Activated CD8-positive, alpha-beta memory T cell treated with anti-CD3 and anti-CD28 coated beads for 24 hours (primary cell): ENCODE results near the gene ZNF260.
A peak's percentile ranks its signal among the peaks of the same experiment; 100 is the strongest.
"Not testable (repeated sequence)": the region's sequence is repeated elsewhere in the genome, so short reads cannot be mapped to it uniquely, and the experiment has no call there.

Experiments
- DNase-seq: peaks from one replicate; pipeline ENCODE4 v3.0.0-alpha.2; 2020

ZNF260 gene

GRCh38 chr19:36528194-36528920 is at the start of gene ZNF260:
TSS of gene ZNF260 (minus strand) at chr19:36528271. CDS start at chr19:36515238, 13,033 bp downstream.
- DNase-seq = peak; percentile 97

- no peak for DNase-seq
Measured at GRCh38 chr19:36577271-36577996, 49.4 kb upstream of the ZNF260 start.

- DNase-seq = no peak
Measured at GRCh38 chr19:36574741-36575140, 46.7 kb upstream of the ZNF260 start.

GRCh38 chr19:36573895-36574720 is 46.0 kb upstream of the ZNF260 start:
- no peak for DNase-seq

- peak; percentile 93 for DNase-seq
Measured at GRCh38 chr19:36573020-36573894, 45.2 kb upstream of the ZNF260 start, which contains the start of gene ZNF529. TSS of gene ZNF529 (minus strand) at chr19:36573292. CDS start at chr19:36572346, 946 bp downstream.

- no peak for DNase-seq
Measured at GRCh38 chr19:36572593-36573019, 44.5 kb upstream of the ZNF260 start.

- DNase-seq = no peak
Measured at GRCh38 chr19:36564391-36564790, 36.3 kb upstream of the ZNF260 start.

- DNase-seq = no peak
Measured at GRCh38 chr19:36547001-36547732, 19.1 kb upstream of the ZNF260 start.

- peak; percentile 63 for DNase-seq
Measured at GRCh38 chr19:36528921-36529518, 949 bp upstream of the ZNF260 start.

- no peak for DNase-seq
Measured at GRCh38 chr19:36527873-36528193, 238 bp downstream of the ZNF260 start.

GRCh38 chr19:36527341-36527740 is 730 bp downstream of the ZNF260 start:
- DNase-seq = no peak

GRCh38 chr19:36526581-36526980 is 1.5 kb downstream of the ZNF260 start:
- DNase-seq = no peak

GRCh38 chr19:36524617-36525016 is 3.5 kb downstream of the ZNF260 start:
- no peak for DNase-seq

GRCh38 chr19:36514012-36514612 is 14.0 kb downstream of the ZNF260 start:
- no peak for DNase-seq

GRCh38 chr19:36508325-36508724 is 19.7 kb downstream of the ZNF260 start:
- DNase-seq = no peak

GRCh38 chr19:36501973-36502372 is 26.1 kb downstream of the ZNF260 start:
- DNase-seq = no peak

- DNase-seq = no peak
Measured at GRCh38 chr19:36497001-36497400, 31.1 kb downstream of the ZNF260 start.

- not testable (repeated sequence) for DNase-seq
Measured at GRCh38 chr19:36492689-36493453, 35.2 kb downstream of the ZNF260 start.

GRCh38 chr19:36490846-36491245 is 37.2 kb downstream of the ZNF260 start:
- not testable (repeated sequence) for DNase-seq

GRCh38 chr19:36489920-36490415 is 38.1 kb downstream of the ZNF260 start:
- DNase-seq = no peak
